IMR-90 (cell line): Measurements from ENCODE around the gene OR5M11. TPM values are rescaled to one million over a fixed set of nuclear protein-coding genes. Genes with fewer than 3 reads are reported as not detected.

ENCODE experiments used
- ATAC-seq: fragments of 200-7000 bp; cut with Tn5 transposase; 2 replicates; pipeline ENCODE4 v1.9.1; 2020; ENCODE audit warnings: low read depth, mild to moderate bottlenecking, moderate library complexity
- BruUV-seq: library from RNA; stranded (reverse); fragments of 400-500 nt; replicated peaks from 2 replicates; lab custom pipeline; 2021; lab: Mats Ljungman, UMichigan
- CTCF ChIA-PET: fragments of 300-600 bp; formaldehyde crosslinking; extraction: SDS; loops from one replicate; lab custom pipeline; 2021; ENCODE audit warnings: antibody characterized with exemption; lab: Yijun Ruan, JAX
- POLR2A ChIA-PET: fragments of 300-600 bp; sonication (Branson Sonifier 250); formaldehyde crosslinking; loops from one replicate; lab custom pipeline; 2022; ENCODE audit warnings: antibody characterized with exemption; ENCODE audit not compliant: unreplicated experiment; lab: Charles Lee
- DNase-seq: peaks from one replicate; pipeline ENCODE4 v3.0.0; 2013
- H2AFZ ChIP-seq: replicated peaks from 2 replicates; pipeline ENCODE3; 2013; ENCODE audit warnings: low read length, mild to moderate bottlenecking; ENCODE audit not compliant: poor library complexity
- H2AK5ac ChIP-seq: 2 replicates; pipeline ENCODE4 v1.6.1; 2013; ENCODE audit warnings: low read depth, low read length, inconsistent platforms
- H2AK9ac ChIP-seq: replicated peaks from 2 replicates; pipeline ENCODE3; 2013; ENCODE audit warnings: mild to moderate bottlenecking, low read depth, low read length, moderate library complexity; ENCODE audit not compliant: poor library complexity
- H2BK120ac ChIP-seq: 2 replicates; pipeline ENCODE4 v1.6.1; 2013; ENCODE audit warnings: low read depth, low read length, inconsistent platforms
- H2BK15ac ChIP-seq: 3 replicates; pipeline ENCODE4 v1.6.1; 2013; ENCODE audit warnings: low read depth, low read length, inconsistent platforms
- H2BK20ac ChIP-seq: 2 replicates; pipeline ENCODE4 v1.6.1; 2013; ENCODE audit warnings: low read depth, mild to moderate bottlenecking, inconsistent platforms, low read length, moderate library complexity
- H2BK5ac ChIP-seq: 2 replicates; pipeline ENCODE4 v1.6.1; 2013; ENCODE audit warnings: mild to moderate bottlenecking, low read depth, low read length, inconsistent platforms; ENCODE audit not compliant: poor library complexity, severe bottlenecking
- H3K14ac ChIP-seq: replicated peaks from 2 replicates; pipeline ENCODE4 v1.6.1; 2013; ENCODE audit warnings: low read depth, low read length, inconsistent platforms
- H3K18ac ChIP-seq: 2 replicates; pipeline ENCODE4 v1.6.1; 2013; ENCODE audit warnings: low read depth, low read length, control low read depth
- H3K23ac ChIP-seq: 2 replicates; pipeline ENCODE4 v1.6.1; 2013; ENCODE audit warnings: low read depth, low read length, inconsistent platforms
- H3K27ac ChIP-seq: 2 replicates; pipeline ENCODE4 v1.5.1; 2013; ENCODE audit warnings: mild to moderate bottlenecking, control low read depth, low read length; ENCODE audit not compliant: insufficient read depth
- H3K27me3 ChIP-seq: 2 replicates; pipeline ENCODE4 v1.6.1; 2013; ENCODE audit warnings: low read length; ENCODE audit not compliant: control insufficient read depth, insufficient read depth
- H3K36me3 ChIP-seq: 2 replicates; pipeline ENCODE4 v1.6.1; 2013; ENCODE audit warnings: low read length, mixed read lengths; ENCODE audit not compliant: control insufficient read depth, insufficient read depth
- H3K4ac ChIP-seq: 2 replicates; pipeline ENCODE4 v1.6.1; 2013; ENCODE audit warnings: low read depth, low read length, inconsistent platforms
- H3K4me1 ChIP-seq: 2 replicates; pipeline ENCODE4 v1.6.1; 2013; ENCODE audit warnings: low read length, mixed read lengths; ENCODE audit not compliant: control insufficient read depth, insufficient read depth
- H3K4me2 ChIP-seq: 2 replicates; pipeline ENCODE4 v1.6.1; 2013; ENCODE audit warnings: low read depth, mild to moderate bottlenecking, control low read depth, low read length, moderate library complexity
- H3K4me3 ChIP-seq: 2 replicates; pipeline ENCODE4 v1.5.1; 2013; ENCODE audit warnings: low read depth, mild to moderate bottlenecking, control low read depth, low read length, moderate library complexity; ENCODE audit not compliant: insufficient read depth
- H3K56ac ChIP-seq: 2 replicates; pipeline ENCODE4 v1.6.1; 2013; ENCODE audit warnings: low read length, inconsistent platforms; ENCODE audit not compliant: insufficient read depth; ENCODE audit errors: extremely low read depth
- H3K79me1 ChIP-seq, 2 experiments: 2 replicates each; pipeline ENCODE4 v1.6.1; 2013; ENCODE audit warnings: low read length in 2 of 2, inconsistent platforms in 1 of 2, low read depth in 1 of 2
- H3K9ac ChIP-seq: 2 replicates; pipeline ENCODE4 v1.6.1; 2013; ENCODE audit warnings: low read depth, low read length, control low read depth
- H3K9me1 ChIP-seq: 2 replicates; pipeline ENCODE4 v1.6.1; 2013; ENCODE audit warnings: low read length, inconsistent platforms; ENCODE audit not compliant: insufficient read depth
- H3K9me3 ChIP-seq: 2 replicates; pipeline ENCODE4 v1.6.1; 2013; ENCODE audit warnings: low read length; ENCODE audit not compliant: control insufficient read depth, insufficient read depth
- H4K20me1 ChIP-seq: 2 replicates; pipeline ENCODE4 v1.6.1; 2013; ENCODE audit warnings: low read length, inconsistent platforms; ENCODE audit not compliant: insufficient read depth
- H4K5ac ChIP-seq: 2 replicates; pipeline ENCODE4 v1.6.1; 2013; ENCODE audit warnings: mild to moderate bottlenecking, low read depth, low read length, control low read depth
- H4K8ac ChIP-seq, 2 experiments: 2 replicates each; pipeline ENCODE4 v1.6.1; 2013; ENCODE audit warnings: low read depth in 2 of 2, low read length in 2 of 2, control low read depth in 1 of 2, inconsistent platforms in 1 of 2
- H4K91ac ChIP-seq: 2 replicates; pipeline ENCODE4 v1.6.1; 2013; ENCODE audit warnings: low read depth, low read length, inconsistent platforms; ENCODE audit not compliant: insufficient read depth
- FOS ChIP-seq: fragments of 150-350 bp; IDR thresholded peaks from 2 replicates; pipeline ENCODE4 v1.6.1; 2016; ENCODE audit warnings: low read depth, low read length
- NFE2L2 ChIP-seq: fragments of 150-350 bp; IDR thresholded peaks from 2 replicates; pipeline ENCODE4 v1.6.1; 2016; ENCODE audit warnings: low read depth, mild to moderate bottlenecking, low read length
- RFX5 ChIP-seq: IDR thresholded peaks from 2 replicates; pipeline ENCODE4 v1.8.0; 2012; ENCODE audit warnings: low read depth, mild to moderate bottlenecking, low read length, moderate library complexity
- WGBS, 2 experiments: methylation state at CpG; one replicate each; pipeline versions ENCODE4 v1.1.5 to v1.1.7; 2013; ENCODE audit warnings: missing lambda C conversion rate in 2 of 2; ENCODE audit not compliant: insufficient read length in 1 of 2; ENCODE audit errors: extremely low coverage in 2 of 2; 5-methylcytosine and 5-hydroxymethylcytosine counted together
- dilution Hi-C: fragments of 300-500 bp; cut with HindIII; formaldehyde crosslinking; loops from one replicate; pipeline ENCODE4 v1.14.3; 2018; ENCODE audit warnings: low sequenced_read_pairs; ENCODE audit not compliant: unreplicated experiment
- in situ Hi-C: fragments of 300-500 bp; cut with MboI; formaldehyde crosslinking; loops from 3 replicates; pipeline ENCODE4 v1.14.3; 2019; ENCODE audit warnings: low sequenced_read_pairs, inconsistent platforms, mixed read lengths
- intact Hi-C: fragments of 100-400 bp; cut with micrococcal nuclease; formaldehyde crosslinking; loops from 2 replicates; pipeline ENCODE4 v1.10.0; 2022
- polyA plus RNA-seq, 3 experiments: library from polyadenylated mRNA; depleted of rRNA; stranded (reverse); fragments of >200 nt; gene quantifications; 2 replicates each; pipeline ENCODE4 v1.2.3, GENCODE V29; 2012; ENCODE audit warnings: low replicate concordance in 1 of 3
- total RNA-seq: library from RNA; depleted of rRNA; stranded (reverse); fragments of >200 nt; gene quantifications from 2 replicates; pipeline ENCODE4 v1.2.3, GENCODE V29; 2012
- TF ChIP-seq, protein P1 (sequence below): fragments of 150-350 bp; IDR thresholded peaks from 2 replicates; pipeline ENCODE4 v1.6.1; 2016; ENCODE audit warnings: low read depth, mild to moderate bottlenecking, low read length, moderate library complexity, borderline replicate concordance
- TF ChIP-seq, protein P2 (sequence below): fragments of 150-350 bp; IDR thresholded peaks from 2 replicates; pipeline ENCODE4 v1.6.1; 2017; ENCODE audit warnings: mild to moderate bottlenecking, antibody characterized with exemption, low read length, low read depth

OR5M11 gene
- total and polyA plus RNA-seq, 2 of the 4 experiments (the other 2 are of a cell fraction): not detected

DNA sequence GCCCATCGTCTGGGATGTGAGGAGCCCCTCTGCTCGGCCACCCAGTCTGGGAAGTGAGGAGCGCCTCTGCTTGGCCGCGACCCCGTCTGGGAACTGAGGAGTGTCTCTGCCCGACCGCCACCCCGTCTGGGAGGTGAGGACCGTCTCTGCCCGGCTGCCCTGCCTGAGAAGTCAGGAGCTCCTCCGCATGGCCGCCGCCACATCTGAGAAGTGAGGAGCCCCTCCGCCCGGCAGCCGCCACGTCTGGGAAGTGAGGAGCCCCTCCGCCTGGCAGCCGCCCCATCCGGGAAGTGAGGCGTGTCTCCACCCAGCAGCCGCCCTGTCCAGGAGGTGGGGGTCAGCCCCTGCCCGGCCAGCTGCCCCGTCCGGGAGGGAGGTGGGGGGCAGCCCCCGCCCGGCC is 46.0 kb downstream of the OR5M11 start:
- POLR2A ChIA-PET: no interaction called here
- H3K4ac ChIP-seq: no peak overlapping the region
- H2AK9ac ChIP-seq: no peak overlapping the region
- no peak overlapping the region for H4K91ac ChIP-seq
- H2BK5ac ChIP-seq: no peak overlapping the region
- H2BK120ac ChIP-seq: no peak overlapping the region
- H3K36me3 ChIP-seq: no peaks in the 10 kb centered on the region
- H3K27ac ChIP-seq: no peak overlapping the region
- no peak overlapping the region for H3K4me2 ChIP-seq
- no peak overlapping the region for H3K9ac ChIP-seq
- H3K23ac ChIP-seq: no peak overlapping the region
- H2AK5ac ChIP-seq: no peak overlapping the region
- H3K4me3 ChIP-seq: no peak overlapping the region
- no peak overlapping the region for H3K56ac ChIP-seq
- H4K8ac ChIP-seq: no peak overlapping the region
- no peaks in the 10 kb centered on the region for H3K9me1 ChIP-seq
- H3K14ac ChIP-seq: no peak overlapping the region
- no peaks in the 10 kb centered on the region for H3K27me3 ChIP-seq
- H4K5ac ChIP-seq: no peak overlapping the region
- H2AFZ ChIP-seq: no peak overlapping the region
- no peaks in the 10 kb centered on the region for H3K4me1 ChIP-seq
- dilution Hi-C loops: no loop called here
- H3K9me3 ChIP-seq: peaks cover 8% of the 10 kb centered on the region
- no peak overlapping the region for H2BK15ac ChIP-seq
- BruUV-seq: no TSS peak
- 87% methylated on average over 9 of the region's 28 CpGs; no CpG with 5 or more reads in 1 of the 2 experiments for WGBS, 2 experiments
- CTCF ChIA-PET: no interaction called here
- intact Hi-C loops: no loop called here
- H3K18ac ChIP-seq: no peak overlapping the region
- H4K20me1 ChIP-seq: no peaks in the 10 kb centered on the region
- H2BK20ac ChIP-seq: no peak overlapping the region
- ATAC-seq (no peak), DNase-seq (no peak)
- TF ChIP-seq FOS: no peak
- no peak for TF ChIP-seq RFX5
- TF ChIP-seq, protein P1, sequence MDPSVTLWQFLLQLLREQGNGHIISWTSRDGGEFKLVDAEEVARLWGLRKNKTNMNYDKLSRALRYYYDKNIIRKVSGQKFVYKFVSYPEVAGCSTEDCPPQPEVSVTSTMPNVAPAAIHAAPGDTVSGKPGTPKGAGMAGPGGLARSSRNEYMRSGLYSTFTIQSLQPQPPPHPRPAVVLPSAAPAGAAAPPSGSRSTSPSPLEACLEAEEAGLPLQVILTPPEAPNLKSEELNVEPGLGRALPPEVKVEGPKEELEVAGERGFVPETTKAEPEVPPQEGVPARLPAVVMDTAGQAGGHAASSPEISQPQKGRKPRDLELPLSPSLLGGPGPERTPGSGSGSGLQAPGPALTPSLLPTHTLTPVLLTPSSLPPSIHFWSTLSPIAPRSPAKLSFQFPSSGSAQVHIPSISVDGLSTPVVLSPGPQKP: no peak
- no peak for TF ChIP-seq NFE2L2
- TF ChIP-seq, protein P2, sequence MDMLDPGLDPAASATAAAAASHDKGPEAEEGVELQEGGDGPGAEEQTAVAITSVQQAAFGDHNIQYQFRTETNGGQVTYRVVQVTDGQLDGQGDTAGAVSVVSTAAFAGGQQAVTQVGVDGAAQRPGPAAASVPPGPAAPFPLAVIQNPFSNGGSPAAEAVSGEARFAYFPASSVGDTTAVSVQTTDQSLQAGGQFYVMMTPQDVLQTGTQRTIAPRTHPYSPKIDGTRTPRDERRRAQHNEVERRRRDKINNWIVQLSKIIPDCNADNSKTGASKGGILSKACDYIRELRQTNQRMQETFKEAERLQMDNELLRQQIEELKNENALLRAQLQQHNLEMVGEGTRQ: no peak
- in situ Hi-C loops: no loop called here
- no peaks in the 10 kb centered on the region for H3K79me1 ChIP-seq
